Neural cell (in vitro differentiated cells): ENCODE data around the gene TMEM17. TPM values are rescaled to one million over a fixed set of nuclear protein-coding genes. Genes with fewer than 3 reads are reported as not detected.

Source experiments
- H2AFZ ChIP-seq: fragments of 200-600, 300-800 bp; sonication (generic), shearing (Covaris generic); 2 replicates; pipeline ENCODE4 v1.6.0; 2014; ENCODE audit warnings: low read depth, mild to moderate bottlenecking, antibody characterized with exemption, low read length, moderate library complexity
- H3F3A ChIP-seq: fragments of 200-600 bp; shearing (Covaris generic); 2 replicates; pipeline ENCODE4 v1.6.1; 2016; ENCODE audit warnings: mild to moderate bottlenecking, moderate library complexity, mixed read lengths, antibody characterized with exemption, low read length; ENCODE audit not compliant: insufficient read depth, poor library complexity, severe bottlenecking
- H3K27ac ChIP-seq: fragments of 200-600, 300-800 bp; sonication (generic), shearing (Covaris generic); 2 replicates; pipeline ENCODE4 v1.5.1; 2014; ENCODE audit warnings: mild to moderate bottlenecking, low read length, moderate library complexity
- H3K27me3 ChIP-seq: fragments of 300-800, 200-600 bp; sonication (generic), shearing (Covaris generic); 2 replicates; pipeline ENCODE4 v1.6.0; 2014; ENCODE audit warnings: mild to moderate bottlenecking, low read depth, low read length, moderate library complexity; ENCODE audit not compliant: insufficient read depth
- H3K36me3 ChIP-seq: fragments of 300-800, 200-600 bp; sonication (generic), shearing (Covaris generic); 2 replicates; pipeline ENCODE4 v1.5.1; 2014; ENCODE audit warnings: mild to moderate bottlenecking, antibody characterized with exemption, low read length, moderate library complexity; ENCODE audit not compliant: insufficient read depth
- H3K4me2 ChIP-seq: fragments of 300-800, 200-600 bp; sonication (generic), shearing (Covaris generic); 2 replicates; pipeline ENCODE4 v1.6.0; 2014; ENCODE audit warnings: mild to moderate bottlenecking, low read length
- H3K4me3 ChIP-seq: fragments of 300-800, 200-600 bp; sonication (generic), shearing (Covaris generic); 2 replicates; pipeline ENCODE4 v1.5.1; 2014; ENCODE audit warnings: mild to moderate bottlenecking, low read length, moderate library complexity
- H3K79me2 ChIP-seq: fragments of 200-600 bp; shearing (Covaris generic); replicated peaks from 2 replicates; pipeline ENCODE4 v1.6.0; 2014; ENCODE audit warnings: mild to moderate bottlenecking, low read length, moderate library complexity; ENCODE audit not compliant: insufficient read depth
- H3K9ac ChIP-seq: fragments of 300-800, 200-600 bp; sonication (generic), shearing (Covaris generic); 2 replicates; pipeline ENCODE4 v1.6.1; 2016; ENCODE audit warnings: mild to moderate bottlenecking, low read length, mixed read lengths
- H3K9me2 ChIP-seq: fragments of 200-600 bp; shearing (Covaris generic); 2 replicates; pipeline ENCODE4 v1.6.1; 2016; ENCODE audit warnings: mild to moderate bottlenecking, low read length, mixed read lengths; ENCODE audit not compliant: insufficient read depth
- H3K9me3 ChIP-seq: fragments of 200-600, 300-800 bp; sonication (generic), shearing (Covaris generic); 2 replicates; pipeline ENCODE4 v1.6.1; 2016; ENCODE audit warnings: mild to moderate bottlenecking, mixed run types, low read length, moderate library complexity, mixed read lengths
- H4K20me1 ChIP-seq: fragments of 200-600 bp; shearing (Covaris generic); 2 replicates; pipeline ENCODE4 v1.6.1; 2016; ENCODE audit warnings: mild to moderate bottlenecking, mixed run types; ENCODE audit not compliant: insufficient read depth
- CTCF ChIP-seq: fragments of 450-650 bp; IDR thresholded peaks from 2 replicates; pipeline ENCODE4 v1.5.1; 2014; ENCODE audit warnings: antibody characterized with exemption, mild to moderate bottlenecking, moderate library complexity; ENCODE audit not compliant: poor library complexity, severe bottlenecking
- EP300 ChIP-seq: fragments of 450-650 bp; conservative IDR thresholded peaks from 2 replicates; pipeline ENCODE4 v1.6.1; 2014; ENCODE audit warnings: antibody characterized with exemption, mild to moderate bottlenecking, moderate library complexity; ENCODE audit not compliant: poor library complexity, severe bottlenecking
- EZH2 ChIP-seq: fragments of 200-600, 300-800 bp; shearing (Covaris generic), sonication (generic); IDR thresholded peaks from 2 replicates; pipeline ENCODE4 v1.6.1; 2014; ENCODE audit warnings: antibody characterized with exemption, low read length, borderline replicate concordance, mild to moderate bottlenecking; ENCODE audit not compliant: insufficient read depth, poor library complexity, severe bottlenecking
- MXI1 ChIP-seq: fragments of 450-650 bp; conservative IDR thresholded peaks from 2 replicates; pipeline ENCODE4 v1.6.1; 2014; ENCODE audit warnings: antibody characterized with exemption, mild to moderate bottlenecking; ENCODE audit not compliant: poor library complexity, severe bottlenecking
- POLR2AphosphoS5 ChIP-seq: IDR thresholded peaks from 2 replicates; pipeline ENCODE4 v1.6.1; 2012
- RAD21 ChIP-seq: fragments of 450-650 bp; conservative IDR thresholded peaks from 2 replicates; pipeline ENCODE4 v1.6.1; 2014; ENCODE audit warnings: antibody characterized with exemption, mild to moderate bottlenecking, moderate library complexity
- REST ChIP-seq: IDR thresholded peaks from 2 replicates; pipeline ENCODE4 v1.6.1; 2012; ENCODE audit warnings: borderline replicate concordance
- SMC3 ChIP-seq: fragments of 450-650 bp; conservative IDR thresholded peaks from 2 replicates; pipeline ENCODE4 v1.6.1; 2014; ENCODE audit warnings: antibody characterized with exemption, mild to moderate bottlenecking, moderate library complexity; ENCODE audit not compliant: poor library complexity
- TAF1 ChIP-seq: IDR thresholded peaks from 2 replicates; pipeline ENCODE4 v1.6.1; 2012; ENCODE audit warnings: low read depth
- polyA plus RNA-seq: library from polyadenylated mRNA; depleted of rRNA; stranded (reverse); fragments of >200 nt; gene quantifications from 2 replicates; pipeline ENCODE4 v1.2.3, GENCODE V29; 2014

TMEM17 gene
- polyA plus RNA-seq, 1 donor from 2014 or later: 8.6 TPM

- Histone ChIP-seq H3K9me2 (no peaks in the 10 kb centered on the region), H3K27me3 (no peaks in the 10 kb centered on the region), H3K4me2 (no peak overlapping the region), H3K4me3 (no peak overlapping the region), H3K9me3 (no peaks in the 10 kb centered on the region), H3F3A (no peaks in the 10 kb centered on the region), H3K79me2 (no peaks in the 10 kb centered on the region), H3K27ac (no peak overlapping the region), H3K36me3 (no peaks in the 10 kb centered on the region), H2AFZ (no peak overlapping the region), H4K20me1 (no peaks in the 10 kb centered on the region), H3K9ac (no peak overlapping the region)
- no peak for TF ChIP-seq RAD21
- TF ChIP-seq MXI1: no peak
- TF ChIP-seq CTCF: no peak
- no peak for TF ChIP-seq SMC3
- no peak for TF ChIP-seq TAF1
- no peak for TF ChIP-seq REST
- TF ChIP-seq EZH2: no peak
- no peak for TF ChIP-seq EP300
- no peak for TF ChIP-seq POLR2AphosphoS5
Measured at GRCh38 chr2:62540408-62541168, 34.6 kb upstream of the TMEM17 start.

DNA sequence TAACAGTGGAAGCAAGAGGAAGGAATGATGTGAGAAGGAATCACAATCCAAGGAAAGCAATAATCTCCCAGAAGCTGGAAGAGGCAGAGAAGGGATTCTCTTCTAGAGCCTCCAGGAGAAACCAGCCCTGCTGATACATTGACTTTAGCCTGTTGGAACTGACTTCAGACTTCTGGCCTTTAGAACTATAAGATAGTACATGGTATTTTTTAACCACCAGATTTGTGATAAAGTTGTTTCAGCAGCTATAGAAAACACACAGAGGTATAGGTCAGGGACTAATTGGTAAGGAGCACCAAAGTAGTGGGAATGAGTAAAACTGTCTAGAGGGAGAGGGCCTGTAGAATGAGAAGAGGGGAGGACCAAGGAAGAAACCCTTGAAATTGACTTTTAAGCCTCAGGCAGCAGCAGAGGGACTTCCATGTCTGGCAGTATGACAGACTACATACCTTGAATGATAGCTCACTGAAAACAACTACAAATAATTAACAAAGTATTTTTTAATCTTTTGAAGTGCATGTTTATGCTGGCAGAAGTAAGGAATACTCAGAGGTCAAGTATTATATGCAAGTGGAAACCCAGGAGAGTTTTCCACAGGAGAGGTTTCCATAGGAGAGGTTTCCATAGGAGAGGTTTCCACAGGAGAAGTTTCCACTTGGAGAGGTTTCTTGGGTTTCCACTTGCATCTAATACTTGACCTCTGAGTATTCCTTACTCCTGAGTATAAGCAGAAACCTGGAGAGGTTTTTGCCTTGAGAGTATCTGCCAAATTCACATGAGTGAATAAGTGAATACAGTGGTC is 33.8 kb upstream of the TMEM17 start:
- H2AFZ ChIP-seq: no peak overlapping the region
- H3K27me3 ChIP-seq: no peaks in the 10 kb centered on the region
- no peak overlapping the region for H3K27ac ChIP-seq
- no peaks in the 10 kb centered on the region for H3K36me3 ChIP-seq
- no peak overlapping the region for H3K4me3 ChIP-seq
- no peaks in the 10 kb centered on the region for H4K20me1 ChIP-seq
- no peaks in the 10 kb centered on the region for H3K9me2 ChIP-seq
- no peaks in the 10 kb centered on the region for H3K9me3 ChIP-seq
- H3K9ac ChIP-seq: no peak overlapping the region
- no peaks in the 10 kb centered on the region for H3K79me2 ChIP-seq
- no peak overlapping the region for H3K4me2 ChIP-seq
- no peak for TF ChIP-seq POLR2AphosphoS5
- TF ChIP-seq EP300: no peak
- TF ChIP-seq SMC3: no peak
- no peak for TF ChIP-seq MXI1
- no peak for TF ChIP-seq TAF1
- TF ChIP-seq EZH2: no peak
- TF ChIP-seq RAD21: no peak
- no peak for TF ChIP-seq CTCF
- H3F3A ChIP-seq: no peaks in the 10 kb centered on the region
